Measurements from ENCODE around the gene RNF207.

DNA sequence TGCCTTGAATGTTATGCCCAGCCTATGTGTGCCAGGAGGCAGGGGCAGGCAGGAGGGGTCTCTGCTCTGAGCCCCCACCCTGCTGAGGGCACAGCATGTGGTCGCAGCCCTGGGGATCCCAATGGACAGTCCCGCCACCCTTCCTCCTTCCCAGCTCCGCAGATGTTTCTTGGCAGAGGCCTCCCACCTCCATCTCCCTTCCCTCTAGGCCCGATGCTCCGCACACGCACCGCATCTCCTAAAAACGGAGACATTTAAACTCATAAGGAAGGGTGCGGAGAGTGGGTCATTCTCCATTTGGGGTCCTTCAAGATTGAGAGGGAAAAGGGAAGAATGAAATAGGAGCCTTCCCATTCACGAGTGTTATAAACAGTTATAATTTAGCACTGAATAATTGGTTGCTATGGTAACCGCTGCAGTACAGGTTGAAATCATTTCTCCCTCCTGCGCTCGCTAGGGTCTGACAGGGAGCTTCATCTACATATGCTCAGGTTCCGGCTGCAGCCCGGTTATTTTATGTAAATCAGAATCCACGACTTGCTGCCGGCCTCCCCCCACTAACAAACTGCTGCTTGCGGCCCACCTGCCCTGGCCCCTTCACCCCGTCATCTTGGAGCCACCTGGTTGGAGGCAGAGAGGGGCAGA, 41.8 kb upstream of the RNF207 start:
- TF ChIP-seq POLR2A (IDR thresholded peaks at IDR 0.05; ENCODE audit: low read depth, low read length): no peak
- TF ChIP-seq FOS (IDR thresholded peaks at IDR 0.05; ENCODE audit: borderline replicate concordance, insufficient read depth, low read length): no peak
- TF ChIP-seq, protein P1, sequence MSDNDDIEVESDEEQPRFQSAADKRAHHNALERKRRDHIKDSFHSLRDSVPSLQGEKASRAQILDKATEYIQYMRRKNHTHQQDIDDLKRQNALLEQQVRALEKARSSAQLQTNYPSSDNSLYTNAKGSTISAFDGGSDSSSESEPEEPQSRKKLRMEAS (IDR thresholded peaks at IDR 0.05; ENCODE audit: insufficient read depth, insufficient read length): no peak
- TF ChIP-seq, protein P2, sequence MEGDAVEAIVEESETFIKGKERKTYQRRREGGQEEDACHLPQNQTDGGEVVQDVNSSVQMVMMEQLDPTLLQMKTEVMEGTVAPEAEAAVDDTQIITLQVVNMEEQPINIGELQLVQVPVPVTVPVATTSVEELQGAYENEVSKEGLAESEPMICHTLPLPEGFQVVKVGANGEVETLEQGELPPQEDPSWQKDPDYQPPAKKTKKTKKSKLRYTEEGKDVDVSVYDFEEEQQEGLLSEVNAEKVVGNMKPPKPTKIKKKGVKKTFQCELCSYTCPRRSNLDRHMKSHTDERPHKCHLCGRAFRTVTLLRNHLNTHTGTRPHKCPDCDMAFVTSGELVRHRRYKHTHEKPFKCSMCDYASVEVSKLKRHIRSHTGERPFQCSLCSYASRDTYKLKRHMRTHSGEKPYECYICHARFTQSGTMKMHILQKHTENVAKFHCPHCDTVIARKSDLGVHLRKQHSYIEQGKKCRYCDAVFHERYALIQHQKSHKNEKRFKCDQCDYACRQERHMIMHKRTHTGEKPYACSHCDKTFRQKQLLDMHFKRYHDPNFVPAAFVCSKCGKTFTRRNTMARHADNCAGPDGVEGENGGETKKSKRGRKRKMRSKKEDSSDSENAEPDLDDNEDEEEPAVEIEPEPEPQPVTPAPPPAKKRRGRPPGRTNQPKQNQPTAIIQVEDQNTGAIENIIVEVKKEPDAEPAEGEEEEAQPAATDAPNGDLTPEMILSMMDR (IDR thresholded peaks at IDR 0.05; ENCODE audit: extremely low read depth in 1 of 2, insufficient read depth in 1 of 2, low read depth in 1 of 2, low read length in 2 of 2): no peak

Data from endothelial cell of umbilical vein (primary cell).